ENCODE results near the gene HOXB2. TPM values are rescaled to one million over a fixed set of nuclear protein-coding genes. Genes with fewer than 3 reads are reported as not detected.
A peak's percentile ranks its signal among the peaks of the same experiment; 100 is the strongest.

Gene HOXB2
- total RNA-seq, 1 experiment from 2014 or later, result 34.5 TPM

DNA sequence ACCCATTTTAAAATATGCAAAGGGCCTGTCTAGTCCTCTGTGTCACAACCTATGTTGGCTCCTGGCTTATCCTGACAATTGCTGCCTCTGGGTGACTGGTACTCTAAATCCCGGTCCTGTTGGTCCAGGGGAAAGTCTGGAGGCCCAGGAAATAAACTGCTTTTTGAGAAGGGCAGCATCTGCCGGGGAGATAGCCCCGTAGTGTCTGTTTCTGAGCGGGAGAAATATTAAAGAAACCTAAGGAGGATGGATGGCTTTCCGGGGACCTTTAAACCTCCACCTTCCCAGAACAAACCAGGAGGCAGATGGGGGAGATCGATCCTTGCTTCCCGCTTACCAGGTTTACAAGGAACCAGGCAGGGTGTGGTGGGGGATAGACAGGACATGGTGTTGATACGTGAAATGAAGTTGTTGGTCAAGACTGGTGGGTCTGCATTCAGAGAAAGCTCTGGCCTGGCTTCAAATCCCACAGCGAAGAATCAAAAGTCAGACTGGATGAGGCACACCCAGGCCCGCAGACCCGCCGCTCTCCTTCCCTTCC is 3.8 kb downstream of the HOXB2 start:
- intact Hi-C loops (cut with micrococcal nuclease; ENCODE audit: unreplicated experiment), result no loop called here
- no peak for TF ChIP-seq EZH2 (IDR thresholded peaks at IDR 0.05; ENCODE audit: borderline replicate concordance, low read depth, low read length, poor library complexity, severe bottlenecking)
- TF ChIP-seq, protein P1, sequence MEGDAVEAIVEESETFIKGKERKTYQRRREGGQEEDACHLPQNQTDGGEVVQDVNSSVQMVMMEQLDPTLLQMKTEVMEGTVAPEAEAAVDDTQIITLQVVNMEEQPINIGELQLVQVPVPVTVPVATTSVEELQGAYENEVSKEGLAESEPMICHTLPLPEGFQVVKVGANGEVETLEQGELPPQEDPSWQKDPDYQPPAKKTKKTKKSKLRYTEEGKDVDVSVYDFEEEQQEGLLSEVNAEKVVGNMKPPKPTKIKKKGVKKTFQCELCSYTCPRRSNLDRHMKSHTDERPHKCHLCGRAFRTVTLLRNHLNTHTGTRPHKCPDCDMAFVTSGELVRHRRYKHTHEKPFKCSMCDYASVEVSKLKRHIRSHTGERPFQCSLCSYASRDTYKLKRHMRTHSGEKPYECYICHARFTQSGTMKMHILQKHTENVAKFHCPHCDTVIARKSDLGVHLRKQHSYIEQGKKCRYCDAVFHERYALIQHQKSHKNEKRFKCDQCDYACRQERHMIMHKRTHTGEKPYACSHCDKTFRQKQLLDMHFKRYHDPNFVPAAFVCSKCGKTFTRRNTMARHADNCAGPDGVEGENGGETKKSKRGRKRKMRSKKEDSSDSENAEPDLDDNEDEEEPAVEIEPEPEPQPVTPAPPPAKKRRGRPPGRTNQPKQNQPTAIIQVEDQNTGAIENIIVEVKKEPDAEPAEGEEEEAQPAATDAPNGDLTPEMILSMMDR (conservative IDR thresholded peaks at IDR 0.05; ENCODE audit: low read depth, low read length), result no peak
- peak overlapping the region; percentile 85 for H3K4me3 ChIP-seq (ENCODE audit: low read depth, low read length, poor library complexity, severe bottlenecking)
- H3K9me3 ChIP-seq (ENCODE audit: low read depth, low read length, poor library complexity, severe bottlenecking), result no peaks in the 10 kb centered on the region
- H3K27ac ChIP-seq (ENCODE audit: low read depth, low read length, poor library complexity, severe bottlenecking), result peak overlapping the region; percentile 95
- no peaks in the 10 kb centered on the region for H3K27me3 ChIP-seq (replicated peaks; ENCODE audit: insufficient read depth, low read depth, low read length, poor library complexity)
- CTCF ChIA-PET, result interaction anchor here (0.6 kb wide), 1 partner anchor 103 kb away, joined by 3 read pairs; no protein-coding TSS in a partner anchor
- peaks cover 18% of the 10 kb centered on the region for H3K4me1 ChIP-seq (ENCODE audit: insufficient read depth, low read length, poor library complexity, severe bottlenecking)
- no TSS peak for BruUV-seq (replicated peaks)
- DNase-seq (ENCODE audit: low spot score), result no peak
- H3K36me3 ChIP-seq (ENCODE audit: insufficient read depth, low read length, poor library complexity, severe bottlenecking), result peaks cover 5% of the 10 kb centered on the region
- POLR2A ChIA-PET (ENCODE audit: low non-redundant PET), result interaction anchor here (0.6 to 0.7 kb wide), 2 partner anchors 8 to 301 kb away, joined by 4 to 5 read pairs; no protein-coding TSS in a partner anchor

DNA sequence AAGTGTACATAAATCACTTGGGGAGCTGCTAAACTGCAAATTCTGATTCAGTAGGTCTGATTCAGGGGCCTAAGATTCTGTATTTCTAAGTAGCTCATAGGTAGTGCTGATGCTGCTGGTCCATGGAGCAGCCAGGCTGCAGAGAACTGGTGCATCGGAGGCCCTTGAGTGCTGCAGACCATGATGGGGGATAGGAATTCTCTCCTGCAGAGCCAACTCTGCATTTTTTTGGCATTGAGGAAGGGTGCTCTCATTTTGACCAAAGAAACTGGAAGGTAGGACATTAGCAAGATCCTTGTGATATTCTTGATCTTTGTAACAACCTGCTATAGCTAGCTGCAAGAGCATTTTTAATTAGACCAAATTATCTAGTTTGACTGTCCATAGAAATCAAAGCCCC is 4.7 kb downstream of the HOXB2 start:
- TF ChIP-seq, protein P1 (conservative IDR thresholded peaks at IDR 0.05; ENCODE audit: low read depth, low read length), result no peak
- no peak for TF ChIP-seq EZH2 (IDR thresholded peaks at IDR 0.05; ENCODE audit: borderline replicate concordance, low read depth, low read length, poor library complexity, severe bottlenecking)

DNA sequence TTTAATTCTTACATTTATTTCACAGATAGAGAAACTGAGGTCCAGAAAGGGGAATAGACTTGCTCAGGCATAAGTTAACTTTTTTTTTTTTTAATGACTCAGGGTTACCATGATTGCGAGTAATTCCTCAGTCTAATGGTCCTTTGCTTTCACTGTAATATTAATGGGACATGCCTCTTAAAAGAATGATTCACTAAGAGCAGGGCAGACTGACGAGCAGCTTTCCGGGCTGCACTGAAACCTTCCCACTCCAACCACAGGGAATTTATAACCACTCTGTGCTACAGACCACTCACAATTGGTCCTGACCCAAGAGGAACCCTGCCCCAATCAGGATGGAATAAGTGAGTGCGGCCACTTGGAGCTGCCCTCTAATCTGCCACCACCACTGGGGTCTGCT is 5.7 kb downstream of the HOXB2 start:
- peaks cover 5% of the 10 kb centered on the region for H3K36me3 ChIP-seq (ENCODE audit: insufficient read depth, low read length, poor library complexity, severe bottlenecking)
- intact Hi-C loops (cut with micrococcal nuclease; ENCODE audit: unreplicated experiment), result no loop called here
- no peak overlapping the region for H3K4me3 ChIP-seq (ENCODE audit: low read depth, low read length, poor library complexity, severe bottlenecking)
- no TSS peak for BruUV-seq (replicated peaks)
- TF ChIP-seq EZH2 (IDR thresholded peaks at IDR 0.05; ENCODE audit: borderline replicate concordance, low read depth, low read length, poor library complexity, severe bottlenecking), result no peak
- TF ChIP-seq, protein P1 (conservative IDR thresholded peaks at IDR 0.05; ENCODE audit: low read depth, low read length), result no peak
- no peak for DNase-seq (ENCODE audit: low spot score)
- ChIA-PET CTCF (no interaction called here), POLR2A (ENCODE audit: low non-redundant PET) (no interaction called here)
- no peaks in the 10 kb centered on the region for H3K27me3 ChIP-seq (replicated peaks; ENCODE audit: insufficient read depth, low read depth, low read length, poor library complexity)
- H3K4me1 ChIP-seq (ENCODE audit: insufficient read depth, low read length, poor library complexity, severe bottlenecking), result peaks cover 13% of the 10 kb centered on the region
- no peaks in the 10 kb centered on the region for H3K9me3 ChIP-seq (ENCODE audit: low read depth, low read length, poor library complexity, severe bottlenecking)
- no peak overlapping the region for H3K27ac ChIP-seq (ENCODE audit: low read depth, low read length, poor library complexity, severe bottlenecking)

More for the DNA sequence above, 4.7 kb downstream of the HOXB2 start:
- H3K9me3 ChIP-seq (ENCODE audit: low read depth, low read length, poor library complexity, severe bottlenecking), result no peaks in the 10 kb centered on the region
- no TSS peak for BruUV-seq (replicated peaks)
- no peak overlapping the region for H3K27ac ChIP-seq (ENCODE audit: low read depth, low read length, poor library complexity, severe bottlenecking)
- intact Hi-C loops (cut with micrococcal nuclease; ENCODE audit: unreplicated experiment), result no loop called here
- no peak for DNase-seq (ENCODE audit: low spot score)
- no peak overlapping the region for H3K4me3 ChIP-seq (ENCODE audit: low read depth, low read length, poor library complexity, severe bottlenecking)
- ChIA-PET POLR2A (ENCODE audit: low non-redundant PET) (no interaction called here), CTCF (interaction anchor here (0.7 kb wide), 1 partner anchor 344 kb away, joined by 4 read pairs; no protein-coding TSS in a partner anchor)
- peaks cover 5% of the 10 kb centered on the region for H3K36me3 ChIP-seq (ENCODE audit: insufficient read depth, low read length, poor library complexity, severe bottlenecking)
- peaks cover 14% of the 10 kb centered on the region for H3K4me1 ChIP-seq (ENCODE audit: insufficient read depth, low read length, poor library complexity, severe bottlenecking)
- no peaks in the 10 kb centered on the region for H3K27me3 ChIP-seq (replicated peaks; ENCODE audit: insufficient read depth, low read depth, low read length, poor library complexity)

Measured in A673 (cell line).